NCI-H2196 (cell line): Measurements from ENCODE around the gene MOSPD2.

Source experiments
- DNase-seq: peaks from one replicate; lab custom pipeline; 2025; ENCODE audit not compliant: unreplicated experiment; lab: John Stamatoyannopoulos, UW

The MOSPD2 gene

GRCh38 chrX:14913241-14913640, 40.0 kb downstream of the MOSPD2 start:
- DNase-seq: no peak

- DNase-seq: no peak
Observed at GRCh38 chrX:14915596-14915995, 42.4 kb downstream of the MOSPD2 start.

- DNase-seq: no peak
Observed at GRCh38 chrX:14916017-14916674, 42.9 kb downstream of the MOSPD2 start.

DNA sequence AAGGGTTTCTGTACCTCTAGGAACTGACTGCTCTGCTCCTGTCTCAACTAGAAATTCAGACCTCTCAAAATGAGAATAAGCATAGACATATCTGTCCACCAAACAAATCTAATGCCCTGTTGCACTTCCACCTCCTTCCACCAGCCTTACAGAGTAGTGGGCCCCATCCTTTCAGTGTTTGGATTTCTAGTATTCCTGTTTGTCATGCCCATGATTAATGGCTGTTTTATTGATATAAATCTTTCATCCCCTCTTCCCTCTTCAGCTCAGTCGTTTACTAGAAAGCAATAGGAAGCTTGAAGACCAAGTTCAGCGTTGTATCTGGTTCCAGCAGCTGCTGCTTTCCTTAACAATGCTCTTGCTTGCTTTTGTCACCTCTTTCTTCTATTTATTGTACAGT, 46.2 kb downstream of the MOSPD2 start:
- DNase-seq: no peak

- no peak for DNase-seq
Observed at GRCh38 chrX:14920196-14920595, 47.0 kb downstream of the MOSPD2 start.

DNA sequence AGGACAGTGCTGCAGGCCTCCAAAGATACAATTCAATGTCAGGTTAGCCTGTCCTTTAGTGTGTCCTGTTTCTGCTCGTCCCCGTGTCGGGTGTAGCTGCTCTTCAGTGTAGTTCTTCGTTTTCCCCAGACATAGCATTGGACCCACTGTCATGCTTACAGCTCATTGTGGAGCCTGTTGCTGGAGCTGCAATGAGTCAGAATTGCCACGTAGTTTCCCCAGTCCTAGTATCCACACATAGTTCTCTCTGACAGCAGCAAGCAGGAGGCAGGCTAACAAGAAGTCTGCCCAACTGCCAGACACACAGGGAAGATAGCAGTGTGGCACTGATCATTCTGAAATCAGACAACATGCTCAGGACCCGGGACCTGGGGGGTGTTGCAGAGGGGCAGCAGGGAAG, 49.2 kb downstream of the MOSPD2 start:
- DNase-seq: no peak

GRCh38 chrX:14923761-14924160, 50.5 kb downstream of the MOSPD2 start:
- DNase-seq: no peak

- no peak for DNase-seq
Observed at GRCh38 chrX:14926471-14926870, 53.2 kb downstream of the MOSPD2 start.

DNA sequence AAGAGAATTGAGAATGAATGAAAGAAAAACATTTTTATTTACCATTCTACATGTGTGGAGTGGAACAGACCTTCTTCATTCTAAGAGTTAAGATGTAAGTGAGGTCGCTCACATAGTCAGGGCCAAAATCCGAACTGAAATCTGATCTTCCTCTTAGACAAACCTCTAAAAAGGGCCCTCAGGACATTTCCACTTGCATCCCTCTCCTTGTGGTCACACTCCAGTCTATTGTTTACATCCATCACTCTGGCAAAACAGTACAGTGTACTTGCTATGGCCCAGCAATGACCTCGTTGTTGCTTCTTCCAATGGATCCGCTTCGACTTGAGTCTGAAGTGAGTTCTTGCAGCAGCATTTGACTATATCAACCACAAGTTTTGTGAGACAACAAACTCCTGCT, 54.2 kb downstream of the MOSPD2 start:
- DNase-seq: no peak

DNA sequence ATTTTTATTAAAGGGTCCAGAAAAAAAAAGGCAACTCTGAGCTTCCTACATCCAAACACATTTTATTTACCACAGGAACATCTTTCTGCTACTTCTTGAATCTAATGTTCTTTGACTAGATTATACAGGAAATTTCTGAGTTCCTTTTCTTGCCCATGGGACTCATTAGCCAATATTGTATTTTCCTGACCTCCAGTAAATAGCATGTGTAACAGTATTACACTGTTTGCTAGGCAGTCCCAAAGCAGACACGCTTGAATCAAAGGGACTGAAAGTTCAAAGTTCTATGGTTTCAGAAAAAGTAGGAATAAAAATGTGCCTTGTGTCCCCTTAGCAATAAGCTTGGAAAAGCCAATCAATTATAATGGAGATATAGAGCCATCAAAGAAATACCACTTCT, 57.4 kb downstream of the MOSPD2 start:
- DNase-seq: no peak

- DNase-seq: no peak
Observed at GRCh38 chrX:14932136-14932535, 58.9 kb downstream of the MOSPD2 start.

GRCh38 chrX:14934423-14934822, 61.2 kb downstream of the MOSPD2 start:
- DNase-seq: no peak

DNA sequence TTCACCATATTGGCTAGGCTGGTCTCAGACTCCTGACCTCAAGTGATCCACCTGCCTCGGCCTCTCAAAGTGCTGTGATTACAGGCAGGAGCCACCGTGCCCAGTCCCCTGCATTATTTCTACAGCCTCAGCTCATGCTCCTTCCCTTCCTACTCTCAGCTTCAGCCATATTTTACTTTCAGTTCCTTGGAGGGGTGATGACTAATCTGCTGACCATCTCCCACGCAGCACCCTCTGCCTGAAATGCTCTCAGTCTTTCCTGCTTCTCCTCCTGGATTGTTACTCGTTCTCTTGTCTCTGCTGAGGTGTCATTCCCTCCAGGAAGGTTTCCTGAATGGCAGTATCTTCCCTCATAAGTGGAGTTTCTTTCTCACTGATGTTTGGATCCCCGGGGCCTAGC, 63.3 kb downstream of the MOSPD2 start:
- no peak for DNase-seq

- DNase-seq: no peak
Observed at GRCh38 chrX:14939644-14940043, 66.4 kb downstream of the MOSPD2 start.

- no peak for DNase-seq
Observed at GRCh38 chrX:14941301-14941700, 68.1 kb downstream of the MOSPD2 start.

DNA sequence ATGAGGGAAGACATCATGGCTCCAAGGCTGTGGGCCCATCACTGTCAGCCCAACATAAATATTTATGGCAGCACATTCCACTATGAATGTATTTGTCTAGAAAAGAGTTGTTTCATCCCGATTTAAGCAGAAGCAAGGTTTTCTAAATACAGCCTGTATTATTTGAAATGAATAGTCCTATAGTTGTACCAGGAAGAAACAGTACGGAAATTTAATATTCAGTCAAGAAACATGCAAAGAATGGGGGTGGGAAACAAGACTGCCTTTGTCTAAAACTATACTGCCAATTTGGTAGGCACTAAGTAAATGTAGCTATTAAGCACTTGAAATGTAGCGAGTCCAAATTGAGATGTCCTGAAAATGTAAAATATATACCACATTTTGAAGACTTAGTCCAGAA, 69.1 kb downstream of the MOSPD2 start:
- no peak for DNase-seq

- DNase-seq: no peak
Observed at GRCh38 chrX:14943962-14944361, 70.7 kb downstream of the MOSPD2 start.

DNA sequence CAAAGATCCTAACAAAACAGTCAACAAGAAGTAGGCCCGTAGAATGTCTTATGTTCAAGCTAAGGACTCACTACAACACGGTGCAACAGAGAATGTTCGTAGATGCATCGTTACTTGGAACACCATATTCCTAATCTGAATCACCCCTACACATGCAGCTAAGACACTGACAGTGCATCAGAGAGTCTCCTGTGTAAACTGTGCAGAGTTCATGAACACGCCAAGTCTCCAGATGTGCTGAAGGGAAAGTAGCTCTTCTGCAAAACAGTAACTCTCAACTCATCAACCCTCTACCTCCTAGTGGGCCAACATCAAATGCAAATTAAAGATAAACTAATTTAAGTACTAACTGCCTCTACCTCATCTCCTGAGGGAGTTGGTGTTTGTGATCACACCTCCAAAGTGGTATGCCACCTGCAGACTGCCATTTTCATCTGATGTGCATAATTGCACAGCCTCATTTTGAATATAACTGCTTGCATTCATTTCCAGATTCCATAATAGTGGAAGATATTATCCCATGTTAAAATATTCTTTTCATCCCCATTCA, 73.5 kb downstream of the MOSPD2 start:
- no peak for DNase-seq

GRCh38 chrX:14948691-14949090, 75.5 kb downstream of the MOSPD2 start:
- no peak for DNase-seq

GRCh38 chrX:14956813-14957582, 83.8 kb downstream of the MOSPD2 start:
- no peak for DNase-seq

DNA sequence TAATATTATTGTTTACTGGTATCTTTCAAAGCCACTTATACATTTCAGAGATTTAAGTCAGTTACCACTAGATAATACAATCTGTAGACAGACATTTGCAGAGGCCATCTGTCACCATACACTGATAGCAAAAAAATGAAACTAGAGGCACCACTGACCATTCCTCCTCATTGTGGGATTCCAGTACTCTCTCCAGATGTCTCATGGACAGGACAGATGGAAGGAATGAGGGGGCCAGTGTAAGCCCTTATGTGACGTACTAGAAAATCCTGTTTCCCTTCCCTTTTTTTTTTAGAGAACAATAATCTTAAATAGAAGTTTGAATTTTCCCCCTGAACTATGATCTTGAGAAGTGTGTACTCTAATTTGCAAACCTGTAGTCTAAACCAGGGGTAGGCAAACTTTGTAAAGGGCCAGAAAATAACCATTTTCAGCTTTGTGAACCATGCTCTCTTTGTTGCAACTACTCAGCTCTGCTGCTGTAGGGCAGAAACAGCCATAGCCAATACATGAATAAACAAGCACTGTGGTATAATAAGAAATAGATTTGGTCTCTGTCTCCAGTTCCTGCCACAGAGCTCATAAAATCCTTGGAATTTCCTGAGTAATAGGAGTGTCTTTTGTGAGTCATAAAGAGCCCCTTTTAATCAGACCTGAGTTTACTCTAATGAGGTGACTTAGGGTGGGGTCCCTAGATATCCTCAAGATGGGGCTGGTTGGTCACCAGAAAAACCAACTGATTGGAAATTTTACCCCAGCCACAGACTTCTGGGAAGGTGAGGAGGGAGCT, 90.4 kb downstream of the MOSPD2 start:
- DNase-seq: no peak

DNA sequence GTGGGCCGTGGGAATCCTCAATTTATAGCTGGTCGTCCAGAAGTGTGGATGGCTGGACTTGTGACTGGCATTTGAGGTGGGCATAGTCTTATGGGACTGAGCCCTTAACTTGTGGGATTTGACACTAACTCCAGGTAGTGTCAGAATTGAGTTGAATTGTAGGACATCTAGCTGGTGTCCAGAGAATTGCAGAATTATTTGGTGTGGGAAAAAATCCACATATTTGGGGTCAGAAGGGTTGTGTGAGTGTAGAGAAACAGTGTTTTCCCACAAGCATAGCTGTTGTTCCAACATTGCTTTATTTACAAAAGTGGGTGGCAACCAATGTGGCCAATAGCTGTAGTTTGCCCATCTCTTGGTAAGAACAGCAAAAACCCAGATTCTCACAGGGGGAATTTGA, 91.3 kb downstream of the MOSPD2 start:
- DNase-seq: no peak
